OCI-LY3 (cell line): ENCODE measurements around the gene CNTNAP2.

ENCODE experiments used
- H2AFZ ChIP-seq: fragments of 200-600, 300-600 bp; shearing (Covaris generic); 2 replicates; pipeline ENCODE4 v1.6.0; 2014; ENCODE audit warnings: antibody characterized with exemption, low read depth, low read length
- H3K27ac ChIP-seq: fragments of 200-600, 300-600 bp; sonication (generic); 2 replicates; pipeline ENCODE4 v1.5.1; 2014; ENCODE audit warnings: mild to moderate bottlenecking, low read length, moderate library complexity, mixed read lengths
- H3K27me3 ChIP-seq: fragments of 200-600, 300-600 bp; sonication (generic); 2 replicates; pipeline ENCODE4 v1.6.1; 2014; ENCODE audit warnings: low read depth, low read length, mixed read lengths
- H3K36me3 ChIP-seq: fragments of 200-600, 300-600 bp; sonication (generic); replicated peaks from 2 replicates; pipeline ENCODE3; 2014; ENCODE audit warnings: low read depth, low read length, mixed read lengths
- H3K4me1 ChIP-seq: fragments of 300-600, 200-600 bp; sonication (generic); 2 replicates; pipeline ENCODE4 v1.6.1; 2014; ENCODE audit warnings: low read length, mixed read lengths
- H3K4me2 ChIP-seq: fragments of 200-600, 300-600 bp; sonication (generic); 2 replicates; pipeline ENCODE4 v1.6.1; 2014; ENCODE audit warnings: low read length, mixed read lengths
- H3K4me3 ChIP-seq: fragments of 300-600, 200-600 bp; sonication (generic); 2 replicates; pipeline ENCODE4 v1.5.1; 2014; ENCODE audit warnings: antibody characterized with exemption, mild to moderate bottlenecking, low read length, moderate library complexity
- H3K79me2 ChIP-seq: fragments of 300-600, 200-600 bp; shearing (Covaris generic); 2 replicates; pipeline ENCODE4 v1.6.1; 2014; ENCODE audit warnings: mild to moderate bottlenecking, low read length, mixed read lengths
- H3K9ac ChIP-seq: fragments of 300-600, 200-600 bp; shearing (Covaris generic); 2 replicates; pipeline ENCODE4 v1.6.0; 2014; ENCODE audit warnings: mild to moderate bottlenecking, low read length, moderate library complexity
- H3K9me3 ChIP-seq: fragments of 200-600, 300-600 bp; shearing (Covaris generic); 2 replicates; pipeline ENCODE4 v1.6.1; 2014; ENCODE audit warnings: low read length, mixed read lengths; ENCODE audit not compliant: insufficient read depth
- H4K20me1 ChIP-seq: fragments of 200-600, 300-600 bp; sonication (generic); 2 replicates; pipeline ENCODE4 v1.6.1; 2016; ENCODE audit warnings: low read length, mixed read lengths; ENCODE audit not compliant: insufficient read depth
- EZH2phosphoT487 ChIP-seq: fragments of 200-600 bp; shearing (Covaris generic); IDR thresholded peaks from 2 replicates; pipeline ENCODE4 v1.6.1; 2018; ENCODE audit warnings: antibody characterized with exemption, mixed run types, low read depth
- TF ChIP-seq, protein P1 (sequence below): fragments of 200-600, 300-600 bp; sonication (generic); IDR thresholded peaks from 2 replicates; pipeline ENCODE4 v1.5.1; 2014; ENCODE audit warnings: antibody characterized with exemption, low read length, low read depth

The CNTNAP2 gene

DNA sequence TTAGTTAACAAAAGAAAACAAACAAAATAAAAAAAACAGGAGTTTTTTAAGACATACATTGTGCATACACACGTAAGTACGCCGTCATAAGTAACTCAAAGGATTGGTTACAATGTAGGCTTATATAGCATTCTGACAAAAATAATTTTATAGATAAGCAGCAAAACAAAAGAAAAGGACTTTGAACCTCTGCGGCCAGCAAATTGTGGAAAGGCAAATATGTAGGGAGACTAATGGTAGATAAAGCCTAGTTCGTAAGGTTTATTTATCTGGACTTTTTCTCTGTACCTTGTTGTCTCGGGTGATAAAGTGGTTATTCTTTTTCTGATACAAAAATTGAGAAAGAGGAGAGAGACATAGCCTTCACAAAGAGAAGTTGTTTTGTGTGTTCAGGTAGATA, 891.9 kb downstream of the CNTNAP2 start:
- TF ChIP-seq, protein P1, sequence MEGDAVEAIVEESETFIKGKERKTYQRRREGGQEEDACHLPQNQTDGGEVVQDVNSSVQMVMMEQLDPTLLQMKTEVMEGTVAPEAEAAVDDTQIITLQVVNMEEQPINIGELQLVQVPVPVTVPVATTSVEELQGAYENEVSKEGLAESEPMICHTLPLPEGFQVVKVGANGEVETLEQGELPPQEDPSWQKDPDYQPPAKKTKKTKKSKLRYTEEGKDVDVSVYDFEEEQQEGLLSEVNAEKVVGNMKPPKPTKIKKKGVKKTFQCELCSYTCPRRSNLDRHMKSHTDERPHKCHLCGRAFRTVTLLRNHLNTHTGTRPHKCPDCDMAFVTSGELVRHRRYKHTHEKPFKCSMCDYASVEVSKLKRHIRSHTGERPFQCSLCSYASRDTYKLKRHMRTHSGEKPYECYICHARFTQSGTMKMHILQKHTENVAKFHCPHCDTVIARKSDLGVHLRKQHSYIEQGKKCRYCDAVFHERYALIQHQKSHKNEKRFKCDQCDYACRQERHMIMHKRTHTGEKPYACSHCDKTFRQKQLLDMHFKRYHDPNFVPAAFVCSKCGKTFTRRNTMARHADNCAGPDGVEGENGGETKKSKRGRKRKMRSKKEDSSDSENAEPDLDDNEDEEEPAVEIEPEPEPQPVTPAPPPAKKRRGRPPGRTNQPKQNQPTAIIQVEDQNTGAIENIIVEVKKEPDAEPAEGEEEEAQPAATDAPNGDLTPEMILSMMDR: no peak
- TF ChIP-seq EZH2phosphoT487: no peak
- Histone ChIP-seq H3K4me3 (no peak overlapping the region), H3K27ac (no peak overlapping the region), H3K9ac (no peak overlapping the region), H3K27me3 (no peaks in the 10 kb centered on the region), H3K4me1 (no peaks in the 10 kb centered on the region), H3K4me2 (no peak overlapping the region), H3K36me3 (no peaks in the 10 kb centered on the region), H3K9me3 (no peaks in the 10 kb centered on the region), H4K20me1 (no peaks in the 10 kb centered on the region), H3K79me2 (no peaks in the 10 kb centered on the region), H2AFZ (no peak overlapping the region)

DNA sequence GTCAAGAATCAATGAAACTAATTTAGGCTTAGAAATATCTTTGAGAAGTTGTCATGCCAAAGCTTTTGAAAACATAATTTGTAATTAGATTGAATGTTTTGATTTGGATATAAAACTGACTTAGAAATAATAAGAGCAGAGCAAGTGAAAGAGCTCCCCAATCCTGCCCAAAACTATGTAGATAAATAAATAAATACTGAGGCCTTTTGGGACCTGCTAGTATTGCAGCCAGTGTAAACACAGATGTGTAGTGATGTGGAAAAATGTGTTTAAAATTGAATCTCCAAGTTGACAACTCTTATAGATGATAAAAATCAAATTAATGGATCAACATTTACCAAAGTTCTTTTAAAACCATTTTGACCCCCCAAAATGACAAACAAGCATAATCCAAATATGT, 896.1 kb downstream of the CNTNAP2 start:
- H3K27me3 ChIP-seq: no peaks in the 10 kb centered on the region
- H3K79me2 ChIP-seq: no peaks in the 10 kb centered on the region
- no peak overlapping the region for H3K4me3 ChIP-seq
- no peak overlapping the region for H3K9ac ChIP-seq
- no peak for TF ChIP-seq EZH2phosphoT487
- TF ChIP-seq, protein P1: no peak
- no peak overlapping the region for H3K27ac ChIP-seq
- no peaks in the 10 kb centered on the region for H3K4me1 ChIP-seq
- no peak overlapping the region for H2AFZ ChIP-seq
- H4K20me1 ChIP-seq: no peaks in the 10 kb centered on the region
- H3K36me3 ChIP-seq: no peaks in the 10 kb centered on the region
- H3K9me3 ChIP-seq: no peaks in the 10 kb centered on the region
- H3K4me2 ChIP-seq: no peak overlapping the region

DNA sequence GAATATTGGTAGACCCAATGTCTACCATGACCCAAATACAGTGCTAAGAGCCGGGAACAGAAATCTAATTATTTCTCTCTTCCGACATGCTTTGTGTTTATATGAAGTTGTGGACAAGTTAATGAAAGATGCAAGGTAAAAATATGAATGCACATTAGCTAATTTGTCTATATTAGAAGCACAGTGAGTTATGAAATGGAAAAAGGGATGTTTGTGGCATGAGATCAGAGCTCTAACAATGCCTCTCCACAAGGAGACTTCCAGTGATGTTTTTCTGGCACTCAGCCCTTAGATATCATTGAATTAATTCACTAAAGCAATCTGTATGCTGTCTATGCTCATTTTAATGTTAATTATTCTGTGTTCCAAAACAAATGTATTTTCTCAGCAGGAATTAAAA, 897.2 kb downstream of the CNTNAP2 start:
- H2AFZ ChIP-seq: no peak overlapping the region
- TF ChIP-seq, protein P1: no peak
- no peak for TF ChIP-seq EZH2phosphoT487
- H3K4me1 ChIP-seq: no peaks in the 10 kb centered on the region
- no peak overlapping the region for H3K4me3 ChIP-seq
- H3K27me3 ChIP-seq: no peaks in the 10 kb centered on the region
- no peaks in the 10 kb centered on the region for H3K9me3 ChIP-seq
- H3K4me2 ChIP-seq: no peak overlapping the region
- no peak overlapping the region for H3K9ac ChIP-seq
- H3K36me3 ChIP-seq: no peaks in the 10 kb centered on the region
- H3K27ac ChIP-seq: no peak overlapping the region
- no peaks in the 10 kb centered on the region for H3K79me2 ChIP-seq
- no peaks in the 10 kb centered on the region for H4K20me1 ChIP-seq

GRCh38 chr7:147014286-147014955, 897.8 kb downstream of the CNTNAP2 start:
- no peaks in the 10 kb centered on the region for H3K79me2 ChIP-seq
- no peaks in the 10 kb centered on the region for H3K36me3 ChIP-seq
- TF ChIP-seq, protein P1: no peak
- TF ChIP-seq EZH2phosphoT487: no peak
- no peak overlapping the region for H3K9ac ChIP-seq
- H3K9me3 ChIP-seq: no peaks in the 10 kb centered on the region
- H3K4me3 ChIP-seq: no peak overlapping the region
- H3K27ac ChIP-seq: no peak overlapping the region
- no peaks in the 10 kb centered on the region for H3K27me3 ChIP-seq
- no peaks in the 10 kb centered on the region for H4K20me1 ChIP-seq
- H3K4me1 ChIP-seq: no peaks in the 10 kb centered on the region
- H3K4me2 ChIP-seq: no peak overlapping the region
- no peak overlapping the region for H2AFZ ChIP-seq
